IPS-NIHi7 (cell line): ENCODE measurements around the gene NFKB1.
A peak's percentile ranks its signal among the peaks of the same experiment; 100 is the strongest.
"Not testable (repeated sequence)": the region's sequence is repeated elsewhere in the genome, so short reads cannot be mapped to it uniquely, and the experiment has no call there.

Source experiments
- DNase-seq: peaks from one replicate; pipeline ENCODE4 v3.0.0; 2012; ENCODE audit warnings: mixed read lengths; ENCODE audit errors: extremely low spot score

Gene NFKB1

DNA sequence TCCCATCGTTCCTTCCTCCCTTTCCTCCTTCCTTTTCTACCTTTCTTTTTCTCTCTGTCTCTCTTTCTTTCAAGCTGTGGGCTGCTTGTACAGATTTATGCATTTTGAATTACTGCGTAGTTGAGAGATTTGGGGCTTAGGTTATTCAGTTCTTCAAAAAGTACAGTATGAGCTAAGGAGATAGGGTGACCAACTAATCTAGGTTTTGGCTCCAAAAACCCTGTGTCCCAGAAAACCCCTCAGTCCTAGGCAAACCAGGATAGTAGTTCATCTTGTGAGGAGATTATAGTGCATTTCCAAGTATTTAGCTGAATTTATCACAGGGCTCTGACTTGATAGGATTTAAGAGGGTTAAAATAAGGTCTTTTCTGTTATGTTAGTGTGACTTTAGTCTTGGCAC, 64.5 kb downstream of the NFKB1 start:
- DNase-seq: no peak

DNA sequence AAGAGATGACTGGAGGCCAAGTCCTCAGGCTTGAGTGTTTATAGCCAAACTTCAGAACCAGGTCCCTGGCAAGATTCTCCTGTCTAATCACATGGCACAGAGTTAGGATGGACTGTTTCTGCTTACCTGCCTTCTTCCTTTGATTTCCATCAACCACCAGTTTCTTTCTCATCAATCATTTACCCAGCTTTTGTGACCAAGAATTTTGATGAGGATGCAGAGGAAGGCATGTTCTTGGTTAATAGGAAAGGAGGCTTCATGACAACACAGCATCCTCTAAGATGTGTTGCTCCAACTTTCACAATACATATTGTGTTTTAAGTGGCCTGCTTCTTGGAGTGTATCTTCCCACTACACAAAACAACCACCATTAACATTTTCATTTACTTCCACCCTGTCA, 65.3 kb downstream of the NFKB1 start:
- no peak for DNase-seq

DNA sequence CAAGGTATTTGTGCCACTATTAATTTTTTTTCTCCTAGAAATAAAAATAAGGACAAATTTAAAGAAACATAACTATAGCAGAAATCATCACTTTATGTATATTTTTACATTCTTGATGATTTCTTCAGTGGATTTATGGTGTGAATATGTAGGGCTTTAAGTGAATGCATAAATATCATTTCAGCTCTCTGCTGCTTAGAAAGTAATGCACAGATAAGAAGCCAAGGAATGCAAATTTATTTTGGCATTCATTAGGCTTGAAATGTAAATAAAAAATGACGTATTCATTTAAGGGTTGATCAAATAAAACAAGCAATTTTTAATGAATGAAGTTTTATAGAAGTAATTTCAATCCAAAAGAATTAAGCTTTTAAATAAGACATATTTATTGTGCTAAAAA, 66.3 kb downstream of the NFKB1 start:
- DNase-seq: no peak

DNA sequence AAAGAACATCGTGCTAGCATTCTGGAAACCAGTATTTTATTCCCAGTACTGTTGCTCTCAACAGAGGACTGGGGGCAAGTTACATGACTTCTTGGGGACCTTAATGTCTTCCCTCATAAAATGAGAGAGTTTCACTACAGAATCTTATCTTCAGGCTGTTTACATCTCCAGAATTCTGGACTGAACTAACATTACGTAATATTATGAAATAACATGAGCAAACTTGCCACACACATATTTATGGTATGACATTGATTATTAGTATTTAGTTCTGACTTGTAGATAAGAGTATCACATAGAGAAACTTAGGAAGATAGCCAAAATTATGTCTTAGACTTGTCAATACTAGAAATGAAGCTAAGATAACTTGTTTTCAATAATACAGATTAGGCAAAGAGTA, 68.0 kb downstream of the NFKB1 start:
- no peak for DNase-seq

DNA sequence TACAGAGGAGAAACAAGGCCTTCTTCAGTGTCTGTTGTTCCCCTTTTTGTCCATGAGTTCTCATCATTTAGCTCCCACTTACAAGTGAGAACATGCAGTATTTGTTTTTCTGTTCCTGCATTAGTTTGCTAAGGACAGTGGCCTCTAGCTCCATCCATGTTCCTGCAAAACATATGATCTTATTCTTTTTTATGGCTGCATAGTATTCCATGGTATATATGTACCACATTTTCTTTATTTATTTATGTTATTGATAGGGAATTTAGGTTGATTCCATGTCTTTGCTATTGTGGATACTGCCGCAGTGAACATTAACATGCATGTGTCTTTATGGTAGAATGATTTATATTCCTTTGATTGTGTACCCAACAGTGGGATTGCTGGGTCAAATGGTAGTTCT, 69.1 kb downstream of the NFKB1 start:
- not testable (repeated sequence) for DNase-seq

DNA sequence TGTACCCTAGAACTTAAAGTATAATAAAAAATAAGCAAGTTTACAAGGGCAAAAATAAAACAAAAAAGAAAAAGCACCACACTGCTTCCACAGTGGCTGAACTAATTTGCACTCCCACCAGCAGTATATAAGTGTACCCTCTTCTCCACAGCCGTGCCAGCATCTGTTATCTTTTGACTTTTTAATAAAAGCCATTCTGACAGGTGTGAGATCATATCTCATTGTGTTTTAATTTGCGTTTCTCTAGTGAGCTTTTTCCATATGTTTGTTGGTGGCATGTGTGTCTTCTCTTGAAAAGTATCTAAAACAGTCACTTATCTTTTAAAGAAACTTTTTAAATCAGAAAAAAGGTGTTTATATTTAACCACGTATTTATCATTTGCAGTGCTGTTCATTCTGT, 71.3 kb downstream of the NFKB1 start:
- no peak for DNase-seq

DNA sequence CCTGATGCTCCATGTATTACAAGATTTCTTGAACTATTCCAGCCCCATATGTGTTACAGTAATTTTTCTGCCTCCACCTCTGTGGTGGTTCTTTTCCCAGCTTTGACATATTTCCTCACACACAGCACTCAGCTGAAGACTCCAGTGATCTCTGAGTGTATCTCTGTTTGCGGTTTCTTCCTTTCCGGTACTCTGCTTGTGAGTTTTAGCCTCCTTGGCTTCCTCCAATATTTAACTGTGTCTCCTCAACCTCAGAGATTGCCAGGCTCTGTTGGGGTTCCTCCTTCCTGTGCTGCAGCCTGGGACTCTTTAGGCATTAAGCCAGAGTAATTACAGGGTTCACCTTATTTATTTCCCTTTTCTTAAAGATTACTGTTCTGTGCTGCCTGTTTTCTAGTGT, 73.2 kb downstream of the NFKB1 start:
- no peak for DNase-seq

DNA sequence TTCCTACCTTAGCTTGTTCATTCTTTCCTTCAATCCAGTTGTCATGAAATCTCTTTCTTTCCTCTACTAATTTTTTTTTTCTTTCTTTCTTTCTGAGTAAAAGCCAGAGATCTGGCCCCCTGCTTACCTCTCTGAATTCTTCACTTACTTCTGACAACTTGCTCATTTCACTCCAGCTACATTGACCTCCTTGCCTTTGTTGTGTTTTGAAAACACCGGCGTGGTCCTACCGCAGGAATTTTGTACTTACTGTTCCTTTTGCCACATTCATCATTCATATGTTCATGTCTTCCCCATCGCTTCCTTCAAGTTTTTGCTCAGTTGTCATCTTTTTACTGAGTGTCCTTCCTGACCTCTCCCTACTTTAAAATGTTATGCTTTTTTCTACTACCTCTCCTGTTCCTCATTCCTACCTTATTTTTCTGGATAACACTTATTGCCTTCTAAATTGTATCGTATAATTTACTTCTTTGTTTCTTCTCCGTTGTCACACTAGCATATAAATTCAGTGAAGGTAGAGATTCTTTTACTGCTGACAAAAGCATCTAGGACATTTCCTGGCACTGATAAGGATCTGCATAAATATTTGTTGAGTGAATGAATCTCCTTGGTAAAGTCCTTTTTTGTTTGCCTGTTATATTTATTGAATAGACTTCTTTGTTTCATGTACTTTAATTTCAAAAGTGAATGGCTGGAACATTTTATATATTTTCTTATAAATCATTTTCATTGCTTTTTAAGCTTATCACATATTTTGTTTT, 74.4 kb downstream of the NFKB1 start:
- DNase-seq: no peak

DNA sequence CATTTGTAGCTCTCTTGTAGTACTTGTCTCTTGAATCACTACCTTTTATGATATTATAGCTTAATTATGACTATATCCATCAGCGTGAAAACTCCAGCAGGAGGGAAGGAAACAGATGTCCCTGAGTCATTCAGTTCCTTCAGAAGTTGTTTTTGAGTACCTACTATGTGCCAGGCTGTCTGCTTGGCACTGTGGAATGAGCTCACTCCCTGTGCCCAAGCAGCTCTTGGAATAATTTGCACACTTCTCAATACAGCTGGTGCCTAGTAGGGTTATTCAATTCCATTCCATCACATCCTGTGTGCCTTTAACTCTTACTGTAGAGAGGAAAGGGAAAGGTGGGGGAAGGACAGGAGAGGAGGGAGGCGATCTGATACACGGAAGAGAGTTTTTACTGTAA, 77.1 kb downstream of the NFKB1 start:
- DNase-seq: no peak

DNA sequence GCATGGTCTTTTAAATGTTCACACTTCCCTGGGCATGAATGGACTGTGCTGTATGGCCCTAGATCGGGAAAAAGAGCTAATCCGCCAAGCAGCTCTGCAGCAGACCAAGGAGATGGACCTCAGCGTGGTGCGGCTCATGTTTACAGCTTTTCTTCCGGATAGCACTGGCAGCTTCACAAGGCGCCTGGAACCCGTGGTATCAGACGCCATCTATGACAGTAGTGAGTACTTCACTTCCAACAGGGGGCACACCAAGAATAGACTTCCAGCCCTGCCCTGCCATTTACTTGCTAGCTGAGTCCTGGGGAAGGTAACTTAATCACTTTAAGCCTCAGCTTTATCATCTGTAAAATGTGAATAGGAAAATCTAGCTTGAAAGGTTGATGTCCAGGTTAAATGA, 77.7 kb downstream of the NFKB1 start:
- DNase-seq: peak; percentile 83

DNA sequence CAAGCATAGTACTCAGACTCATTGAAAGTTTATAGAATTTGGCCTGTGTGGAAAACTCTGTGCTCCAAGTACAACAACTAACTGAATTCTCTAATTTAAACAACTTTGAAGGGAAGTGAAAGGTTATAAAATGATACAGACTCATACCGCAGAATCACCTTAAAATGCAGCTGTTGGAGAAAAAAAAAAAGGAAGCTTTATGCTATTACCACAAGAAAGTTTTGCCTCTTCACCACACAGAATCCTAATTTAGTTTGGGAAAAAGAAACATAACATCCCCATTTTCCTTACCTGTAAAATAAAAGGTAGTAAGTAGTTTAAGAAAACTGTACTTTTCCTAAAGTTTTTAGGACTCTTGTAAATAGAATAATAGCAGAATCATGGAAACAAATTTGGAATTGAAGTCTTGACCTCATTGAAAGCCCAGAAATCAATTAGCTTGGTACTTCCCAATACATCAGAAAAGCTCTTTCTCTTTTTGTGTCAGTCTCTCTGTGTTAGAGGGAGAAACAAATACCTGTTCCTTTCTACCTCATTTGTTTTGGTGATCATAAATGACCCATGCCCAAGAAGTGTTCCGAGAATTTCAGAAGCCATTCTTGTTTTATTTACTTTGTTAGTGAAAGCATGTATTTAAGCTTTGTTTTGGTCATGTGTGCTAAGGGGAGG, 78.8 kb downstream of the NFKB1 start:
- DNase-seq: no peak

DNA sequence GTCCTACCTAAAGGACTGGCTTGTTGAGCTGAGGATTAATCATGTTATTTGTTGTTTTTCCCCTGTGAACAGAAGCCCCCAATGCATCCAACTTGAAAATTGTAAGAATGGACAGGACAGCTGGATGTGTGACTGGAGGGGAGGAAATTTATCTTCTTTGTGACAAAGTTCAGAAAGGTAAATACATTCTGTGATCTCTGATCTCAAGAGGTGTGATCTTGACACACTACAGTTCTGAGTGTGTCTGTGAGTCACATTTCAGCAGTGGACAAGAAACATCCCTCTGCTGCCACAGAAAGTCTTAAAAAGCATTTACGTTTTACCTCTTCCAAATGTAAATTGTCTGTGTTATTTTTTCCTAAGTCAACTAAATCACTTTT, 79.3 kb downstream of the NFKB1 start:
- no peak for DNase-seq

DNA sequence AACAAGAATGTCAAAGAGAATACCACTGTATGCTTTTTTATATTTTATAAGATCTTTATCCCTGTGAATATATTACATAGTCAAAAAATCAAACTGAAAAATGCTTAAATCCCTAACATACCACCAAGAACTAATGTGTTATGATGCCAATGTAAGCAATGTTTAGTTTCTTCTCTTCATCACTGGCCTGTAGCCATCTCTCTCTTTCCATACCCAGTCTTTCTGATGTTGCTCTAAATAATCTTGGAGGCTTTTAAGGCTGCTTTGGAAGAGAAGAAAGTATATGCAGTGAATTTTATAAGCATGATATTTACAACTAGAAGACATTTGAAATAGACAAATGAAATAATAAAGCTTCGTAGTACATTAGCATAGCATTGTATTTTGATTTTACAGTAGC, 82.9 kb downstream of the NFKB1 start:
- DNase-seq: no peak

DNA sequence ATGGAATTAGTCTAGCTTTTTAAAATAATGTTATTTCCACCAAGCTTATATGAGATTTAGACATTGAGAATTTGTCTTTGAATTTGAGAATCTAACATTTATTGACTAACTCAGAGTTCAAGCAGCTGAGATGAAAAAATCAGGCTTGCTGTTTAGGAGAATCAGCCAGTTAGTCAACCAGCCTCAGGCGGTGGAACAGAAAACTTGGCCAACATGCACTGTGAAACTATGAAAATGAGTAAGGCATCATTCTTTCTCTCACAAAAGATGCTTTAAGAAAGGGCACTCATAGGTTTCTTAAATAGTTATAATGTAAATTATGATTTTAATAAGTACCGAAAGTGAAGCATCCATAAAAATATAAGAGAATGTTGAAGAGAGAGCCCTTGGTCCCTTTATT, 84.2 kb downstream of the NFKB1 start:
- no peak for DNase-seq

DNA sequence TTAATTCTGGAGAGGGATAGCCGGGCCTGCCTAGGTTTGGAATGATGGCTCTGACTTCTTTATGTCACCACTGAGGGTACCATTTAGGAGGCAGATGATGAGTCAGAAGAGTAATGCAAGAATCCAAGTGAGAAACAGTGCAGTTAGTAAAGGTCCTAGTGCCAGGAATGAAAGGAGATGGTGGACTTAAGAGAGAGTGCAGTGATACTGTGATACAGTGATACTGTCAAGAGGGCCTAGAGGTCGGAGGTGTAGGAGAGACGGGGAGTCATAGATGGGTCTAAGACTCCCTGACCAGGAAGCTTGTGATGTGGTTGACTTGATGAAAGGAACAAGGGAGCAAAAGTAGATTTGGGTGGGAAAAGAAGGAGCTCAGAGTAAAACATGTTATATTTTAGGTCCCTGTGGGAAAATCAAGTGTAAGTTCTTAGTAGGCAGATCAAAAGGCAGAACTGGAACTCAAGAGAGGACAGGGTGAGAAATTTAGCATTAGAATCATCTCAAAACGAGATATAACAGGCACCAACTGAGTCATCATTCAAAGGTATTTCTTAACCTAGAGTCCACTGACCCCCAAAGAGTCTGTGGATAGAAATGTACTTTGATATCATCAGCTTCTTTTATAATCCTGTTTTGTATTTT, 85.0 kb downstream of the NFKB1 start:
- DNase-seq: no peak

DNA sequence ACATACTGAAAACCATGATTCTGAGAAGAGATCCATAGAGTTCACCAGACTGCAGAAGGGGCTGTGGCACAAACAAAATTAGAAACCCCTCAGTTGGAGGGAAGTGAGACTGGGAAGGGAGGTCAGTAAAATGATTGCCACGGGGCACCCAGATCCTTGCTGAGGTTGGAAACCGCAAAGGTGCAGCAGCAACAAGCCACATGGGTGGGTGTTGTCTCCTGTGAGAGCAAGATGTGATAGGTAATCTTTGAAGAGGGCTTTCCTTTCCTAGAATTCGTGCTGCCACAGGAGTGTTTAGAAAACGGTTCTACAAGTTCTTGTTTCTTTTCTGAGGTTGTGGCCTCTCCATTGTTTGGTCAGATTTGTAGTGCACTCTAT, 85.5 kb downstream of the NFKB1 start:
- no peak for DNase-seq

DNA sequence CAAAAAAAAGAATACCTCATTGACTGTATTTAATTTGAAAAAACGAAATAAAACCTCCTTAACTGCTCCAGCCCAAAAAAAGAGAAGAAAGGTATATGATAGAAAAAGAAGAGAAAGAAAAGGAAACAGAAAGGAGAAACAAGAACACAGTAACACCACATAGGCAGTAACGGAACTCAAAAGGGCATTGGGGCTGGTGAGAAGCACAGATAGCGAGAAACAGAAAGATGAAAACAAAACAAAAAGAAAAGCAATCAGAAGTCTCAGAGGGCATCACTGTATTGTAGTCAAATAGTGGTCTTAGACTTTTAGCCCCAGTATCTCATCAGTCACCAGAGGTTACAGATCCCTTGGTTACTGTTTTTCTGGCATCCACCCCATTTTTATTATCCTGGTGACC, 88.6 kb downstream of the NFKB1 start:
- DNase-seq: no peak

DNA sequence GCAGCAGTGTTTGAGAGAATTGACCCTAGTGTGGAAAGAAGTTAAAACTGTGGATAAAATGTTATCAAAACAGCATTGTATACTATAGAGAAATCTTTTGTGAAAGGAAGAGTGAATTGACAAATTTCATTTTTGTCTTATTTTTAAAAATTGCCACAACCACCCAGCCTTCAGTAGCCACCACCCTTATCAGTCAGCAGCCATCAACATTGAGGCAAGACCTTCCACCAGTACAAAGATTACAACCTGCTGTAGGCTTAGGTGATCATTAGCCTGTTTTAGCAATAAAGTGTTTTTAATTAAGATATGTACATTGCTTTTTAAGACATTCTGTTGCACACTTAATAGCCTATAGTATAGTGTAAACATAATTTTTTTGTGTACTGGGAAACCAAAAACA, 91.1 kb downstream of the NFKB1 start:
- no peak for DNase-seq

DNA sequence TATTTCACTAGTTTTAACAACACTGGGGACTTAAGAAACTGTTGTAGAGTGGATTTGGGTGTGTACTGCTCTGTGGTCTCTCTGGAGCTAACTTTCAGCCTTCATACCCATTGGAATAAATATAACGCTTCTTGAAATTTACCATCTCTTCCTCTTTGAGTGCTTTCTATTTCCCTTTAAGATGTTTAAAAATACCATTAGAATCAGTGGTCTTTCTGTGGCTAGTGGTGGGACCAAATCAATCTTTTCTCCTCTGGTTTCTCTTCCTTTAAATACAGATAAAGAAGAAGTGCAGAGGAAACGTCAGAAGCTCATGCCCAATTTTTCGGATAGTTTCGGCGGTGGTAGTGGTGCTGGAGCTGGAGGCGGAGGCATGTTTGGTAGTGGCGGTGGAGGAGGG, 92.0 kb downstream of the NFKB1 start:
- DNase-seq: no peak

DNA sequence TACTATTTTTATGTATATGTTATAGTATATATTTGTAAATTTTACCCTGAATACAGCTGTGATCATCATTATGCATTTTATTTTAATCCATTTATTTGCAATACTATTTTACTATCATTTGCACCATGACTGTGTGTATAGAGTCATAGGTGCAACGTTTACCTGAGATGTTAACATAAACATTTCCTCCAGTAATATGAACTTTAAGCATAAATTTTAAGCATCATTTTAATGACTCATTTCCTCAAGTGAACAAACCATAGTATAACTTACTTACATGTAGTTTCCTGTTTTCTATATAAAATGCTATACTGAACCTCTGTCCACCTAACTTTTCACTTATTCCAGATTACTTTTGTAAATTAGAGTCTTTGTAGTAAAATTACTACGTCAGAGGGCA, 92.8 kb downstream of the NFKB1 start:
- no peak for DNase-seq

DNA sequence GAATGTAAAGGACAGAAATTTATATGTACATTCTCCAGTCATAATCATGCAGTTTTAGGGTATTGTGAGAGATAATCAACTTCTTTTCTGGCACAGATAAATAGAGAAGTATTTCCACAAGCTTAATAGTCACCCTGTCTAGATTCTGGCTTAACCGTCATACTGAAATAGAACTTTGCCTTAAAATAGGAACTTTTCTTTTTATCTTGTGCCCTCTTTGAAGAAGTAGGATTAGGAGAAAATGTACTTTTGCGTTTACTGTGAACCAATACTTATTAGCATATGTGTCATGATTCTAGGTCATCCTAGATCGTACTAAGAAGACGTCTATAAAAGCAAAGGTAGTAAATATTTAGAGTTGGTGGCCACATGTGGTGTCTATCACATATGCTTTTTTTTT, 95.4 kb downstream of the NFKB1 start:
- no peak for DNase-seq

DNA sequence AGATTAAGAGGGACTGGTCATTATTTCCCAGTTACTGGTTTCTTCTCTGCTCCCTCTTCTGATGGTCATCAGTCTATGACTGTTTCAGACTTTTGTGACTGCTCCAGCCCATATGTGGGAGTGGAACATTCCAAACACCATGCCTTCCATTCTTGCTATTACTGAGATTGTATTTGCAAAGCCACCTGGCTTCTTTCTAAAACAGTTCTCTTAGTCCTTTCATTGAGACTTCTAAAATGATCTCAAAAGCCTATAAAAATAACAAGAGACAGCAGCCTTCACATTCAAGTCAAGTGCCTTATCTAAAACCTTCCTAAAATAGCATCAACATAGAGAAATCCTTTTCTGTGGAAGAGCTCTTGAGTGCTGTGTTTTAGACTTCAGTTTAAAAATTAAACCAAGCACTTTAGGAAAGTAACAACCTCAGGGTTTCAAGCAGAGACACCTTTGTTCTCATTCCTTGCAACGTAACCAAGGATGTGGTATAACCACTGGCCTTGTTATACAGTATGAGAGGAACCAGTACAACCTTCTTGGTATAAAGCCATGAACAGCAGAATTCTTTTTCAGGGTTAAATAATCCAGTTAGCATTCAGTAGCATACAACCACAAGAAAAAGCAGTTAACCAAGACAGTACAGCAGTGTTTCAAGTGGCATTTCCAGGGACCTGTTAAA, 97.1 kb downstream of the NFKB1 start:
- no peak for DNase-seq
